IMR-90 (cell line): ENCODE data around the gene FAM174B. TPM values are rescaled to one million over a fixed set of nuclear protein-coding genes. Genes with fewer than 3 reads are reported as not detected.

Experiments
- ATAC-seq: fragments of 200-7000 bp; cut with Tn5 transposase; 2 replicates; pipeline ENCODE4 v1.9.1; 2020; ENCODE audit warnings: low read depth, mild to moderate bottlenecking, moderate library complexity
- BruUV-seq: library from RNA; stranded (reverse); fragments of 400-500 nt; replicated peaks from 2 replicates; lab custom pipeline; 2021; lab: Mats Ljungman, UMichigan
- CTCF ChIA-PET: fragments of 300-600 bp; formaldehyde crosslinking; extraction: SDS; loops from one replicate; lab custom pipeline; 2021; ENCODE audit warnings: antibody characterized with exemption; lab: Yijun Ruan, JAX
- POLR2A ChIA-PET: fragments of 300-600 bp; sonication (Branson Sonifier 250); formaldehyde crosslinking; loops from one replicate; lab custom pipeline; 2022; ENCODE audit warnings: antibody characterized with exemption; ENCODE audit not compliant: unreplicated experiment; lab: Charles Lee
- DNase-seq: peaks from one replicate; pipeline ENCODE4 v3.0.0; 2013
- H2AFZ ChIP-seq: replicated peaks from 2 replicates; pipeline ENCODE3; 2013; ENCODE audit warnings: low read length, mild to moderate bottlenecking; ENCODE audit not compliant: poor library complexity
- H2AK5ac ChIP-seq: 2 replicates; pipeline ENCODE4 v1.6.1; 2013; ENCODE audit warnings: low read depth, low read length, inconsistent platforms
- H2AK9ac ChIP-seq: replicated peaks from 2 replicates; pipeline ENCODE3; 2013; ENCODE audit warnings: mild to moderate bottlenecking, low read depth, low read length, moderate library complexity; ENCODE audit not compliant: poor library complexity
- H2BK120ac ChIP-seq: 2 replicates; pipeline ENCODE4 v1.6.1; 2013; ENCODE audit warnings: low read depth, low read length, inconsistent platforms
- H2BK15ac ChIP-seq: 3 replicates; pipeline ENCODE4 v1.6.1; 2013; ENCODE audit warnings: low read depth, low read length, inconsistent platforms
- H2BK20ac ChIP-seq: 2 replicates; pipeline ENCODE4 v1.6.1; 2013; ENCODE audit warnings: low read depth, mild to moderate bottlenecking, inconsistent platforms, low read length, moderate library complexity
- H2BK5ac ChIP-seq: 2 replicates; pipeline ENCODE4 v1.6.1; 2013; ENCODE audit warnings: mild to moderate bottlenecking, low read depth, low read length, inconsistent platforms; ENCODE audit not compliant: poor library complexity, severe bottlenecking
- H3K14ac ChIP-seq: replicated peaks from 2 replicates; pipeline ENCODE4 v1.6.1; 2013; ENCODE audit warnings: low read depth, low read length, inconsistent platforms
- H3K18ac ChIP-seq: 2 replicates; pipeline ENCODE4 v1.6.1; 2013; ENCODE audit warnings: low read depth, low read length, control low read depth
- H3K23ac ChIP-seq: 2 replicates; pipeline ENCODE4 v1.6.1; 2013; ENCODE audit warnings: low read depth, low read length, inconsistent platforms
- H3K27ac ChIP-seq: 2 replicates; pipeline ENCODE4 v1.5.1; 2013; ENCODE audit warnings: mild to moderate bottlenecking, control low read depth, low read length; ENCODE audit not compliant: insufficient read depth
- H3K27me3 ChIP-seq: 2 replicates; pipeline ENCODE4 v1.6.1; 2013; ENCODE audit warnings: low read length; ENCODE audit not compliant: control insufficient read depth, insufficient read depth
- H3K36me3 ChIP-seq: 2 replicates; pipeline ENCODE4 v1.6.1; 2013; ENCODE audit warnings: low read length, mixed read lengths; ENCODE audit not compliant: control insufficient read depth, insufficient read depth
- H3K4ac ChIP-seq: 2 replicates; pipeline ENCODE4 v1.6.1; 2013; ENCODE audit warnings: low read depth, low read length, inconsistent platforms
- H3K4me1 ChIP-seq: 2 replicates; pipeline ENCODE4 v1.6.1; 2013; ENCODE audit warnings: low read length, mixed read lengths; ENCODE audit not compliant: control insufficient read depth, insufficient read depth
- H3K4me2 ChIP-seq: 2 replicates; pipeline ENCODE4 v1.6.1; 2013; ENCODE audit warnings: low read depth, mild to moderate bottlenecking, control low read depth, low read length, moderate library complexity
- H3K4me3 ChIP-seq: 2 replicates; pipeline ENCODE4 v1.5.1; 2013; ENCODE audit warnings: low read depth, mild to moderate bottlenecking, control low read depth, low read length, moderate library complexity; ENCODE audit not compliant: insufficient read depth
- H3K56ac ChIP-seq: 2 replicates; pipeline ENCODE4 v1.6.1; 2013; ENCODE audit warnings: low read length, inconsistent platforms; ENCODE audit not compliant: insufficient read depth; ENCODE audit errors: extremely low read depth
- H3K79me1 ChIP-seq, 2 experiments: 2 replicates each; pipeline ENCODE4 v1.6.1; 2013; ENCODE audit warnings: low read length in 2 of 2, inconsistent platforms in 1 of 2, low read depth in 1 of 2
- H3K9ac ChIP-seq: 2 replicates; pipeline ENCODE4 v1.6.1; 2013; ENCODE audit warnings: low read depth, low read length, control low read depth
- H3K9me1 ChIP-seq: 2 replicates; pipeline ENCODE4 v1.6.1; 2013; ENCODE audit warnings: low read length, inconsistent platforms; ENCODE audit not compliant: insufficient read depth
- H3K9me3 ChIP-seq: 2 replicates; pipeline ENCODE4 v1.6.1; 2013; ENCODE audit warnings: low read length; ENCODE audit not compliant: control insufficient read depth, insufficient read depth
- H4K20me1 ChIP-seq: 2 replicates; pipeline ENCODE4 v1.6.1; 2013; ENCODE audit warnings: low read length, inconsistent platforms; ENCODE audit not compliant: insufficient read depth
- H4K5ac ChIP-seq: 2 replicates; pipeline ENCODE4 v1.6.1; 2013; ENCODE audit warnings: mild to moderate bottlenecking, low read depth, low read length, control low read depth
- H4K8ac ChIP-seq, 2 experiments: 2 replicates each; pipeline ENCODE4 v1.6.1; 2013; ENCODE audit warnings: low read depth in 2 of 2, low read length in 2 of 2, control low read depth in 1 of 2, inconsistent platforms in 1 of 2
- H4K91ac ChIP-seq: 2 replicates; pipeline ENCODE4 v1.6.1; 2013; ENCODE audit warnings: low read depth, low read length, inconsistent platforms; ENCODE audit not compliant: insufficient read depth
- BHLHE40 ChIP-seq: fragments of 150-350 bp; IDR thresholded peaks from 2 replicates; pipeline ENCODE4 v1.6.1; 2016; ENCODE audit warnings: mild to moderate bottlenecking, low read depth, low read length
- CEBPB ChIP-seq: IDR thresholded peaks from 2 replicates; pipeline ENCODE4 v1.6.1; 2012; ENCODE audit warnings: low read depth, low read length, improper control_type of control experiment
- CHD1 ChIP-seq: IDR thresholded peaks from 2 replicates; pipeline ENCODE4 v1.6.1; 2012; ENCODE audit warnings: low read depth, low read length, improper control_type of control experiment
- CTCF ChIP-seq: conservative IDR thresholded peaks from 2 replicates; pipeline ENCODE4 v1.5.1; 2012; ENCODE audit warnings: mild to moderate bottlenecking, low read depth, low read length, improper control_type of control experiment
- ELK1 ChIP-seq: fragments of 150-350 bp; IDR thresholded peaks from 2 replicates; pipeline ENCODE4 v1.6.1; 2016; ENCODE audit warnings: low read depth, mild to moderate bottlenecking, low read length, moderate library complexity, borderline replicate concordance
- FOS ChIP-seq: fragments of 150-350 bp; IDR thresholded peaks from 2 replicates; pipeline ENCODE4 v1.6.1; 2016; ENCODE audit warnings: low read depth, low read length
- MAFK ChIP-seq: IDR thresholded peaks from 2 replicates; pipeline ENCODE4 v1.6.1; 2012; ENCODE audit warnings: low read depth, low read length, improper control_type of control experiment
- MAZ ChIP-seq: IDR thresholded peaks from 2 replicates; pipeline ENCODE4 v1.6.1; 2012; ENCODE audit warnings: low read depth, mild to moderate bottlenecking, low read length, improper control_type of control experiment, moderate library complexity, borderline replicate concordance
- MXI1 ChIP-seq: IDR thresholded peaks from 2 replicates; pipeline ENCODE4 v1.6.1; 2012; ENCODE audit warnings: low read depth, mild to moderate bottlenecking, low read length, moderate library complexity, borderline replicate concordance
- NFE2L2 ChIP-seq: fragments of 150-350 bp; IDR thresholded peaks from 2 replicates; pipeline ENCODE4 v1.6.1; 2016; ENCODE audit warnings: low read depth, mild to moderate bottlenecking, low read length
- POLR2A ChIP-seq: IDR thresholded peaks from 2 replicates; pipeline ENCODE4 v1.6.1; 2012; ENCODE audit warnings: mild to moderate bottlenecking, low read depth, low read length
- RAD21 ChIP-seq: IDR thresholded peaks from 2 replicates; pipeline ENCODE4 v1.6.1; 2012; ENCODE audit warnings: low read length, improper control_type of control experiment
- RCOR1 ChIP-seq: IDR thresholded peaks from 2 replicates; pipeline ENCODE4 v1.6.1; 2012; ENCODE audit warnings: mild to moderate bottlenecking, low read length, improper control_type of control experiment; ENCODE audit not compliant: insufficient replicate concordance
- RFX5 ChIP-seq: IDR thresholded peaks from 2 replicates; pipeline ENCODE4 v1.8.0; 2012; ENCODE audit warnings: low read depth, mild to moderate bottlenecking, low read length, moderate library complexity
- SMC3 ChIP-seq: fragments of 150-350 bp; IDR thresholded peaks from 2 replicates; pipeline ENCODE4 v1.6.1; 2016; ENCODE audit warnings: low read depth, mild to moderate bottlenecking, antibody characterized with exemption, low read length, moderate library complexity
- USF2 ChIP-seq: fragments of 150-350 bp; IDR thresholded peaks from 2 replicates; pipeline ENCODE4 v1.6.1; 2017; ENCODE audit warnings: mild to moderate bottlenecking, antibody characterized with exemption, low read length, low read depth
- WGBS, 2 experiments: methylation state at CpG; one replicate each; pipeline versions ENCODE4 v1.1.5 to v1.1.7; 2013; ENCODE audit warnings: missing lambda C conversion rate in 2 of 2; ENCODE audit not compliant: insufficient read length in 1 of 2; ENCODE audit errors: extremely low coverage in 2 of 2; 5-methylcytosine and 5-hydroxymethylcytosine counted together
- dilution Hi-C: fragments of 300-500 bp; cut with HindIII; formaldehyde crosslinking; loops from one replicate; pipeline ENCODE4 v1.14.3; 2018; ENCODE audit warnings: low sequenced_read_pairs; ENCODE audit not compliant: unreplicated experiment
- in situ Hi-C: fragments of 300-500 bp; cut with MboI; formaldehyde crosslinking; loops from 3 replicates; pipeline ENCODE4 v1.14.3; 2019; ENCODE audit warnings: low sequenced_read_pairs, inconsistent platforms, mixed read lengths
- intact Hi-C: fragments of 100-400 bp; cut with micrococcal nuclease; formaldehyde crosslinking; loops from 2 replicates; pipeline ENCODE4 v1.10.0; 2022
- polyA plus RNA-seq, 3 experiments: library from polyadenylated mRNA; depleted of rRNA; stranded (reverse); fragments of >200 nt; gene quantifications; 2 replicates each; pipeline ENCODE4 v1.2.3, GENCODE V29; 2012; ENCODE audit warnings: low replicate concordance in 1 of 3
- total RNA-seq: library from RNA; depleted of rRNA; stranded (reverse); fragments of >200 nt; gene quantifications from 2 replicates; pipeline ENCODE4 v1.2.3, GENCODE V29; 2012

FAM174B gene
- total and polyA plus RNA-seq, 2 of the 4 experiments (the other 2 are of a cell fraction) = 0.18 to 0.56 TPM

- intact Hi-C loops = no loop called here
- H3K56ac ChIP-seq = no peak overlapping the region
- WGBS, 2 experiments = no CpG with 5 or more reads among the region's 1 CpG
- H3K36me3 ChIP-seq = no peaks in the 10 kb centered on the region
- no peaks in the 10 kb centered on the region for H4K20me1 ChIP-seq
- no peak overlapping the region for H3K4me2 ChIP-seq
- ChIA-PET CTCF (no interaction called here), POLR2A (no interaction called here)
- H3K9me3 ChIP-seq = no peaks in the 10 kb centered on the region
- no peak overlapping the region for H2AK9ac ChIP-seq
- TF ChIP-seq MAZ (no peak), CHD1 (no peak), USF2 (no peak), RFX5 (no peak), FOS (no peak), CTCF (no peak), NFE2L2 (no peak), MAFK (no peak), BHLHE40 (no peak), CEBPB (no peak), MXI1 (no peak), POLR2A (no peak), RAD21 (no peak), RCOR1 (no peak), SMC3 (no peak), ELK1 (no peak)
- H3K27me3 ChIP-seq = no peaks in the 10 kb centered on the region
- H2BK5ac ChIP-seq = no peak overlapping the region
- no peaks in the 10 kb centered on the region for H3K9me1 ChIP-seq
- dilution Hi-C loops = no loop called here
- H3K9ac ChIP-seq = no peak overlapping the region
- no peak for ATAC-seq
- no peaks in the 10 kb centered on the region for H3K79me1 ChIP-seq
- no peak overlapping the region for H3K4ac ChIP-seq
- H2BK15ac ChIP-seq = no peak overlapping the region
- no peak overlapping the region for H3K14ac ChIP-seq
- H2AFZ ChIP-seq = no peak overlapping the region
- DNase-seq = no peak
- BruUV-seq = no TSS peak
- H2BK120ac ChIP-seq = no peak overlapping the region
- no peak overlapping the region for H2BK20ac ChIP-seq
- H4K91ac ChIP-seq = no peak overlapping the region
- in situ Hi-C loops = no loop called here
- H3K23ac ChIP-seq = no peak overlapping the region
- H4K5ac ChIP-seq = no peak overlapping the region
- no peak overlapping the region for H4K8ac ChIP-seq
- H3K4me1 ChIP-seq = no peaks in the 10 kb centered on the region; the same call in 1 of the 2 replicates
- no peak overlapping the region for H3K18ac ChIP-seq
- no peak overlapping the region for H3K4me3 ChIP-seq
- no peak overlapping the region for H3K27ac ChIP-seq
- H2AK5ac ChIP-seq = no peak overlapping the region
Observed at GRCh38 chr15:92687746-92688145, 32.2 kb upstream of the FAM174B start.
